Astrocyte of the spinal cord (primary cell): ENCODE data around the gene ZNF804B.
A peak's percentile ranks its signal among the peaks of the same experiment; 100 is the strongest.

Experiments
- DNase-seq: peaks from one replicate; pipeline ENCODE4 v3.0.0; 2011; ENCODE audit warnings: low read depth, low spot score
- H3K4me3 ChIP-seq: 2 replicates; pipeline ENCODE4 v1.5.1; 2011; ENCODE audit warnings: low read depth, mild to moderate bottlenecking, low read length, moderate library complexity
- CTCF ChIP-seq: IDR thresholded peaks from 2 replicates; pipeline ENCODE4 v1.5.1; 2012; ENCODE audit warnings: low read depth, mild to moderate bottlenecking, low read length, inconsistent platforms
- in situ Hi-C: cut with HindIII; loops from 2 replicates; pipeline ENCODE4 v1.10.0; 2017; ENCODE audit warnings: low sequenced_read_pairs

The ZNF804B gene

GRCh38 chr7:89085580-89085979 lies 326.1 kb downstream of the ZNF804B start:
- DNase-seq = no peak
- TF ChIP-seq CTCF = no peak
- in situ Hi-C loops = no loop called here
- no peak overlapping the region for H3K4me3 ChIP-seq

DNA sequence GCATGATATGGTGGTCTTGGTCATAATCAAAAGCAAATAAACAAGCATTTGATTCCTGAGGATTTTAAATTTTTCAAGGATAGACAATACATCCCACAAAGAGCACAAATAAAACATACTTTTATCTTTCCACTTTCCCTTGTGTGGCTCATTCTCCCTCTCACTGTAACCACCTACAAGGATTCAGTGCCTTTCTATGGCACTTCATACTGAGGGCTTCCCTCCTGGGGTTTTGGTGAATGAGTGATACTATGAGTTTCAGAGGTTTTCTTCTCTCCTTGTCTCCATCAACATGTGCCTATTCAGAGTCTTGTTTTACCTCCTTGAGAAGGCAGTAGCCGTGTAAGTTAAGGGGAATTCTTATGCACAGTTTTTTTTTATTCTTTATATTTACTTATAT lies 332.1 kb downstream of the ZNF804B start:
- no peak overlapping the region for H3K4me3 ChIP-seq
- no peak for DNase-seq
- in situ Hi-C loops = no loop called here
- TF ChIP-seq CTCF = no peak

DNA sequence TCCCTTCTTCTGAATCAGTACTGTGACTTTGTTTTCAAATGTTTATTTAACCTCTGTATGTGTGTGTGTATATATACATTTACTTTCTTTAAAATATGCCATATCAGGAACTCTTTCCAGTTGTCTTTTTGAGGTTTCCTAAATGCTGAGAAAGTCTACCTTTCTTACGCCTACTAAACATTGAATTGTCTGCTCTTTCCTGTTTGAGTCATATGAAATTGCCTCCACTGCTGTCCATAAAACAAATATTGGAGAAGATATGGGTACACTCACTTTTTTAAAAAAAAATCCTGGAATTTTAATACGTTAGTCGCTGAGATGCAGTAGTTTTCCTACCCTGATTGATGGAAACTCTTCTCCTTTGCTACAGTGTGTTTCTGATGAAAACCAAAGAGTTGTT lies 334.8 kb downstream of the ZNF804B start:
- no peak for TF ChIP-seq CTCF
- H3K4me3 ChIP-seq = no peak overlapping the region
- DNase-seq = no peak
- in situ Hi-C loops = no loop called here

- no peak overlapping the region for H3K4me3 ChIP-seq
- in situ Hi-C loops = no loop called here
- TF ChIP-seq CTCF = no peak
- DNase-seq = no peak
Observed at GRCh38 chr7:89103564-89103963, 344.1 kb downstream of the ZNF804B start.

DNA sequence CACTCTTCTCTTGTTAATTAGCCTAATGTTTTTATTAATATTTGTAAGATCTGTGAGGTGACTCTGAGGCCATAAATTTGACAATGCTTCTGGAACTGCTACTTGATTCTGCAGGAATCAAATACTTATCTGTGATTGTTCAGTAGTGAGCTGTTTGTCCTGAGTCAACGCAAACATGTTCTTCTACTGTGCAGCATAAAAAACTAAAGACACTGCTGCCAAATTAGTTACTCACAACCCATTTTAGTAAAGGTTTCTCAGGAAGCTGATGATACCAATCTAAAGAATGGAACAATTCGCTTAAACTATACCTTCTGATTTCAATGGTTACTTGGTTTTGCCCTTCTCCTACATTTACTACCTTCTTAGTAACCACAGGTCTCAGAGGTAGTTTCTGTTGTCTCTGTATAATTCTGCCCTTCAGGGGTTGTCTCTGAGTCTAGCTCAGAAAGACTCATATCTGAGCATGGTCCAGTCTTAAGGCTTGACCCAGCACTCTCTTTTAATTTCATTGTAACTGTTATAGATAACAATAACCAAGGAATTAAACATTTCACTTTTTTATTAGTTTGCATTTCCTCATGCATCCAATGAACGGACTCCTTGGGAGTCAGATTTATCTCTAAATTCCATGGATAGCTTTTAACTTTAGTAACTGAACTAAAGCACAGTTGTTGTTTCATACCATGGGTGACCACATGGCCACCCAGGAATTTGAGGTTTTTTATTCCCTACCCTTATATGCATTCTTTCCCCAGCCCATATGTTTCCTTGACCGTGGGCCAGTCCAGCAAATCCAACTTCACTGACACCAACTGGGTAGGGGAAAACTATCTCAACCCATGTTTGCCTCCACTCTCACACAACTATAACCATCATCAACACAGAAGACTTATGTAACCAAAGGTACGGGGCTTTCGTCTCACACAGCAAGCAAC lies 345.5 kb downstream of the ZNF804B start:
- H3K4me3 ChIP-seq = no peak overlapping the region
- peak; percentile 45 for DNase-seq
- in situ Hi-C loops = no loop called here
- TF ChIP-seq CTCF = no peak

- in situ Hi-C loops = no loop called here
- no peak for DNase-seq
- no peak for TF ChIP-seq CTCF
- no peak overlapping the region for H3K4me3 ChIP-seq
Observed at GRCh38 chr7:89123871-89124270, 364.4 kb downstream of the ZNF804B start.
